AG09319 (cell line): Measurements from ENCODE around the gene PRMT3.

Source experiments
- DNase-seq: peaks from one replicate; pipeline ENCODE4 v3.0.0-alpha.2; 2010; ENCODE audit warnings: low read depth; ENCODE audit errors: extremely low read depth
- CTCF ChIP-seq: IDR thresholded peaks from 2 replicates; pipeline ENCODE4 v1.5.1; 2011; ENCODE audit warnings: low read depth, mild to moderate bottlenecking, inconsistent platforms, low read length, moderate library complexity

The PRMT3 gene

GRCh38 chr11:20444535-20444934 lies 57.0 kb downstream of the PRMT3 start:
- no peak for DNase-seq
- no peak for TF ChIP-seq CTCF

- no peak for TF ChIP-seq CTCF
- no peak for DNase-seq
Observed at GRCh38 chr11:20448834-20449233, 61.3 kb downstream of the PRMT3 start.

DNA sequence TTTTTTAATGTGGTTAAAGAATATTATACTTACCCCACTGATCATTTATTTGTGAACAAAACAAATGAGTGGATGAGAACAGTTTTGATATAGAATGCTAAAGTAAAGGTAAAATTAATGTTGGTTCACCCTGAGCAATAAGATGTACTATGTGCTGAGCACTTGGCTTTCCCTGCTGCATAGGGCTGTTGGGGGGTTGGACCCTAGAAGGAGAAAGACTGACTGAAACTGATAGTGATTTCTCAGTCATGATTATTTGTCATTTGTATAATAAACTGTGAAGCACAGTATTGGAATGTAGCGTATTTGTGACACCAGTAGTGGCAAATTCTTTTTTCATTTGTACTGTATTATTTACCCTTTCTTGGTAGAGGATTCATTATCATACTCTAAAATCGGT lies 63.3 kb downstream of the PRMT3 start:
- DNase-seq: no peak
- no peak for TF ChIP-seq CTCF

DNA sequence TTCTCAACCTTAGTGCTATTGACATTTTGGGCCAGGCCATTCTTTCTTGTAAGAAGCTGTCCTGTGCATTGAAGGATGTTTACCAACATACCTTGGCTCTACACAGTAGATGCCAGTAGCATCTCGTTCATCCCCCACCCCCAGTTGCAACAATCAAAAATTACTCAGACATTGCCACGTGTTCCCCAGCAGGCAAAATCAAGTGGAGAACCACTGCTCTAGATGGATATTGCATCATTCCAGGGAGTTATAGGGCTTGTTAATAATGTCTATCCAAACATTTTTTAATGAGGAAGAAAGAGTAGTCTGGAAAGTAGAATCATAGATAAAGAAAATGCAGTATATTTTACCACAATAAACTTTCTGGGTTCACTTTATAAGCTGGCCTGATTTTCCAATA lies 64.1 kb downstream of the PRMT3 start:
- DNase-seq: no peak
- no peak for TF ChIP-seq CTCF

- TF ChIP-seq CTCF: no peak
- DNase-seq: no peak
Observed at GRCh38 chr11:20452585-20452984, 65.1 kb downstream of the PRMT3 start.

DNA sequence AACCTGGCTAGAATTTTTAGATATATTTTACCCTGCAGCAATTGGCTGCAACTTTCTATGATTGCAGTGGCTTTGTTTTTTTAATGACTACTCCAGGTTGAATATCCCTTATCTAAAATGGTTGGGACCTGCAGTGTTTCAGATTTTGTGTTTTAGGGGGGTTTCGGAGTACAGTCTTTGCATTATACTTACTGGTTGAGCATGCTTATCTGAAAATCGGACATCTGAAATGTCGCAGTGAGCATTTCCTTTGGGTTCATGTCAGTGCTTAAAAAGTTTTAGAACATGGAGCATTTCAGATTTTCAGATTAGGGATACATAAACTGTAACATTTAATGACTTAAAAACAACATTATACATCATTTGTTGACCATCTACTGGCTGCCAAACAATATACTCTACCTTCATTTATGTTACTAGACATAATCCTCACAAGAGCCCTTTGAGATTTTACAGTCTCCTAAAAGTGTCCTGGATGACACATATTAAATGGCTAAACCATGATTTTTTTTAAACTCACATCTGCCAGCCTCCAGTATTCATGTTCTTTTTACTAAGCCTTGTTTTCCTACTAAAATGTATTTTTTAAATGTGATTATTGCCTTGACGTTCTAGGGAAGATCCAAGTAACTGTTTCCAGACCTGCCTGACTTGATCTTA lies 66.3 kb downstream of the PRMT3 start:
- TF ChIP-seq CTCF: no peak
- DNase-seq: no peak

GRCh38 chr11:20457001-20457799 lies 69.7 kb downstream of the PRMT3 start:
- no peak for DNase-seq
- no peak for TF ChIP-seq CTCF
